Mesothelial cell of epicardium (in vitro differentiated cells): ENCODE measurements around the gene PEX12. TPM values are rescaled to one million over a fixed set of nuclear protein-coding genes. Genes with fewer than 3 reads are reported as not detected.

ENCODE experiments used
- DNase-seq, 2 experiments: peaks; one replicate each; pipeline ENCODE4 v3.0.0; 2021; ENCODE audit warnings: low spot score in 2 of 2; ENCODE audit not compliant: unreplicated experiment in 2 of 2
- H3K27ac Mint-ChIP-seq: 2 replicates; pipeline ENCODE4 v1.8.0; 2021; ENCODE audit warnings: mixed read lengths
- H3K27me3 Mint-ChIP-seq: 2 replicates; pipeline ENCODE4 v1.8.0; 2021; ENCODE audit warnings: low read depth, mixed read lengths
- H3K36me3 Mint-ChIP-seq: 2 replicates; pipeline ENCODE4 v1.8.0; 2021; ENCODE audit warnings: mixed read lengths
- H3K4me1 Mint-ChIP-seq: 2 replicates; pipeline ENCODE4 v1.8.0; 2021; ENCODE audit warnings: mixed read lengths
- H3K4me3 Mint-ChIP-seq: 2 replicates; pipeline ENCODE4 v1.8.0; 2021; ENCODE audit warnings: mild to moderate bottlenecking, moderate library complexity, mixed read lengths
- H3K9me3 Mint-ChIP-seq: 2 replicates; pipeline ENCODE4 v1.8.0; 2021; ENCODE audit warnings: mixed read lengths
- CTCF ChIP-seq: fragments of 200-600 bp; sonication (generic); IDR thresholded peaks from one replicate; pipeline ENCODE4 v1.5.0; 2021; ENCODE audit warnings: antibody characterized with exemption; ENCODE audit not compliant: unreplicated experiment
- total RNA-seq: library from RNA; stranded (reverse); gene quantifications from 3 replicates; pipeline ENCODE4 v1.2.1, GENCODE V29; 2021

The PEX12 gene
- total RNA-seq, 1 donor from 2014 or later: 5.0 TPM

GRCh38 chr17:35605678-35606077 lies 27.3 kb upstream of the PEX12 start:
- Mint-ChIP-seq H3K9me3 (no peaks in the 10 kb centered on the region), H3K36me3 (peaks cover 22% of the 10 kb centered on the region), H3K4me1 (no peaks in the 10 kb centered on the region), H3K27me3 (no peaks in the 10 kb centered on the region), H3K27ac (no peak overlapping the region), H3K4me3 (no peak overlapping the region)
- no peak for TF ChIP-seq CTCF
- DNase-seq: no peak

- no peak for TF ChIP-seq CTCF
- H3K27me3 Mint-ChIP-seq: no peaks in the 10 kb centered on the region
- no peaks in the 10 kb centered on the region for H3K4me1 Mint-ChIP-seq
- no peak overlapping the region for H3K27ac Mint-ChIP-seq
- DNase-seq: no peak
- H3K36me3 Mint-ChIP-seq: peaks cover 23% of the 10 kb centered on the region
- no peak overlapping the region for H3K4me3 Mint-ChIP-seq
- no peaks in the 10 kb centered on the region for H3K9me3 Mint-ChIP-seq
Measured at GRCh38 chr17:35603674-35604073, 25.3 kb upstream of the PEX12 start.

GRCh38 chr17:35597604-35598003 lies 19.2 kb upstream of the PEX12 start:
- no peak for TF ChIP-seq CTCF
- DNase-seq: no peak
- H3K36me3 Mint-ChIP-seq: peaks cover 40% of the 10 kb centered on the region
- H3K27ac Mint-ChIP-seq: no peak overlapping the region
- no peaks in the 10 kb centered on the region for H3K9me3 Mint-ChIP-seq
- no peaks in the 10 kb centered on the region for H3K27me3 Mint-ChIP-seq
- H3K4me3 Mint-ChIP-seq: no peak overlapping the region
- peaks cover 5% of the 10 kb centered on the region for H3K4me1 Mint-ChIP-seq

GRCh38 chr17:35596530-35597233 lies 18.3 kb upstream of the PEX12 start:
- peaks cover 5% of the 10 kb centered on the region for H3K4me1 Mint-ChIP-seq
- DNase-seq: no peak
- no peak overlapping the region for H3K4me3 Mint-ChIP-seq
- no peak overlapping the region for H3K27ac Mint-ChIP-seq
- H3K27me3 Mint-ChIP-seq: no peaks in the 10 kb centered on the region
- peaks cover 40% of the 10 kb centered on the region for H3K36me3 Mint-ChIP-seq
- no peak for TF ChIP-seq CTCF
- no peaks in the 10 kb centered on the region for H3K9me3 Mint-ChIP-seq

GRCh38 chr17:35596072-35596471 lies 17.7 kb upstream of the PEX12 start:
- DNase-seq: no peak
- no peak overlapping the region for H3K4me3 Mint-ChIP-seq
- no peaks in the 10 kb centered on the region for H3K9me3 Mint-ChIP-seq
- H3K27ac Mint-ChIP-seq: no peak overlapping the region
- no peaks in the 10 kb centered on the region for H3K27me3 Mint-ChIP-seq
- H3K4me1 Mint-ChIP-seq: peaks cover 7% of the 10 kb centered on the region
- no peak for TF ChIP-seq CTCF
- peaks cover 40% of the 10 kb centered on the region for H3K36me3 Mint-ChIP-seq
